Right lobe of liver (tissue), 6 donors: Measurements from ENCODE around the gene WFDC1. TPM values are rescaled to one million over a fixed set of nuclear protein-coding genes. Genes with fewer than 3 reads are reported as not detected.

Experiments
- ATAC-seq, 4 donors: fragments of 200-7000 bp; cut with Tn5 transposase; one replicate each; pipeline ENCODE4 v1.9.1; 2020; ENCODE audit warnings: mild to moderate bottlenecking in 4 of 4, moderate library complexity in 4 of 4
- DNase-seq, 3 donors: peaks; one replicate each; pipeline ENCODE4 v3.0.0-alpha.2; 2020
- H3K27ac ChIP-seq, 3 donors: fragments of 200-600 bp; one replicate each; pipeline ENCODE4 v1.8.0; 2022
- H3K27me3 ChIP-seq, 2 donors: fragments of 200-600 bp; one replicate each; pipeline ENCODE4 v1.8.0; 2022
- H3K36me3 ChIP-seq, 4 donors: fragments of 200-600 bp; sonication (generic) in 1 of 4; one replicate each; pipeline versions ENCODE4 v1.5.1 to v1.8.0; 2017 to 2022; ENCODE audit warnings: control low read depth in 1 of 4
- H3K4me1 ChIP-seq, 4 donors: fragments of 200-600 bp; sonication (generic) in 1 of 4; one replicate each; pipeline versions ENCODE4 v1.5.1 to v1.8.0; 2017 to 2022; ENCODE audit warnings: control low read depth in 1 of 4
- H3K4me3 ChIP-seq, 3 donors: fragments of 200-600 bp; one replicate each; pipeline ENCODE4 v1.8.0; 2022
- H3K9me3 ChIP-seq, 4 donors: fragments of 200-600 bp; sonication (generic) in 1 of 4; one replicate each; pipeline versions ENCODE4 v1.5.1 to v1.8.0; 2017 to 2022; ENCODE audit warnings: control low read depth in 1 of 4
- POLR2A ChIP-seq: fragments of 450-650 bp; IDR thresholded peaks from one replicate; pipeline ENCODE4 v1.6.1; 2017; ENCODE audit warnings: antibody characterized with exemption, mild to moderate bottlenecking
- WGBS: methylation state at CpG from one replicate; pipeline ENCODE4 v1.1.6; 2018; ENCODE audit warnings: low coverage, low lambda C conversion rate; ENCODE audit not compliant: insufficient coverage; ENCODE audit errors: missing lambda C conversion rate; 5-methylcytosine and 5-hydroxymethylcytosine counted together
- intact Hi-C, 2 donors: fragments of 100-400 bp; cut with DNase I; formaldehyde crosslinking; loops; one replicate each; pipeline versions ENCODE4 v1.11.2 to v1.14.1; 2022
- total RNA-seq, 6 experiments: library from RNA; depleted of rRNA in 2 of 6; stranded (reverse); fragments of >200 nt in 2 of 6; fragmentation: NEBNext Ultra II Directional in 3 of 6; extraction: Animal tissue kit (Norgen Biotek cat#: 25700) in 3 of 6; gene quantifications; one replicate each; pipeline versions ENCODE4 v1.1.0 to v1.2.4, GENCODE V29; 2016 to 2023
- TF ChIP-seq, protein P1 (sequence below), 4 donors: fragments of 200-600 bp in 3 of 4; fragments of 450-650 bp in 1 of 4; IDR thresholded peaks; one replicate each; pipeline versions ENCODE4 v1.5.1 to v1.8.0; 2016 to 2022; ENCODE audit warnings: antibody characterized with exemption in 4 of 4, mild to moderate bottlenecking in 2 of 4
- donor health status: DM: no; HTN: yes; CAD: no.
- donor health status: DM: no; HTN: no; CAD: no.
- donor health status: DM: no; HTN: no; CAD: no.
- donor health status: DM: no; HTN: yes; CAD: no.
- donor health status: DM: no; HTN: yes; CAD: no.

WFDC1 gene
- total RNA-seq, 6 experiments from 2014 or later, result 0.64 to 5.0 (median 2.3) TPM

DNA sequence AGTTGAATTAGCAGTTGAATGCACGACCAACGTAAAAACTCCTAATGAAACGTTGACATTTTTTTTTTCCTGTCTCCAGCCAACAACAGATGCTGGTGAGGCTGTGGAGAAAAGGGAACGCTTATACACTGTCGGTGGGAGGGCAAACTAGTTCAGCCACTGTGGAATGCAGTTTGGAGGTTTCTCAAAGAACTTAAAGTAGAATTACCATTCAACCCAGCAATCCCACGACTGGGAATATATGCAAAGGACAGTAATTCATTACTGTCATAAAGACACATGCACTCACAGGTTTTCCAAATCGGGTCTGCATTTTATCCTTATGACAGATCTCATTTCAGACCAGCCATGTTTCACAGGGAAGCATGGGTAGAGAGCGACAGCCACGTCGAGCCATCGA, 3.5 kb upstream of the WFDC1 start:
- no peak overlapping the region for H3K4me3 ChIP-seq
- no peaks in the 10 kb centered on the region for H3K27me3 ChIP-seq
- H3K4me1 ChIP-seq, result no peaks in the 10 kb centered on the region
- H3K27ac ChIP-seq, result no peak overlapping the region
- DNase-seq (no peak), ATAC-seq (no peak)
- no peaks in the 10 kb centered on the region for H3K9me3 ChIP-seq
- no peak for TF ChIP-seq POLR2A
- TF ChIP-seq, protein P1, sequence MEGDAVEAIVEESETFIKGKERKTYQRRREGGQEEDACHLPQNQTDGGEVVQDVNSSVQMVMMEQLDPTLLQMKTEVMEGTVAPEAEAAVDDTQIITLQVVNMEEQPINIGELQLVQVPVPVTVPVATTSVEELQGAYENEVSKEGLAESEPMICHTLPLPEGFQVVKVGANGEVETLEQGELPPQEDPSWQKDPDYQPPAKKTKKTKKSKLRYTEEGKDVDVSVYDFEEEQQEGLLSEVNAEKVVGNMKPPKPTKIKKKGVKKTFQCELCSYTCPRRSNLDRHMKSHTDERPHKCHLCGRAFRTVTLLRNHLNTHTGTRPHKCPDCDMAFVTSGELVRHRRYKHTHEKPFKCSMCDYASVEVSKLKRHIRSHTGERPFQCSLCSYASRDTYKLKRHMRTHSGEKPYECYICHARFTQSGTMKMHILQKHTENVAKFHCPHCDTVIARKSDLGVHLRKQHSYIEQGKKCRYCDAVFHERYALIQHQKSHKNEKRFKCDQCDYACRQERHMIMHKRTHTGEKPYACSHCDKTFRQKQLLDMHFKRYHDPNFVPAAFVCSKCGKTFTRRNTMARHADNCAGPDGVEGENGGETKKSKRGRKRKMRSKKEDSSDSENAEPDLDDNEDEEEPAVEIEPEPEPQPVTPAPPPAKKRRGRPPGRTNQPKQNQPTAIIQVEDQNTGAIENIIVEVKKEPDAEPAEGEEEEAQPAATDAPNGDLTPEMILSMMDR (IDR thresholded peaks at IDR 0.05), result no peak
- 59% methylated on average over 9 of the region's 11 CpGs for WGBS
- intact Hi-C loops, result no loop called here
- no peaks in the 10 kb centered on the region for H3K36me3 ChIP-seq

- TF ChIP-seq, protein P1 (IDR thresholded peaks at IDR 0.05), result no peak
- no peak for TF ChIP-seq POLR2A
- Histone ChIP-seq H3K27ac (no peak overlapping the region), H3K36me3 (no peaks in the 10 kb centered on the region), H3K4me3 (no peak overlapping the region), H3K9me3 (no peaks in the 10 kb centered on the region), H3K4me1 (no peaks in the 10 kb centered on the region), H3K27me3 (no peaks in the 10 kb centered on the region)
- no peak for ATAC-seq
- WGBS, result 55% methylated on average over 6 of the region's 10 CpGs
- no peak for DNase-seq
- intact Hi-C loops, result no loop called here
Observed at GRCh38 chr16:84292011-84292410, 2.7 kb upstream of the WFDC1 start.

GRCh38 chr16:84293406-84293805, 1.3 kb upstream of the WFDC1 start:
- TF ChIP-seq POLR2A, result no peak
- TF ChIP-seq, protein P1 (IDR thresholded peaks at IDR 0.05), result no peak
- no peak for DNase-seq
- 100% methylated on average over 1 of the region's 5 CpGs for WGBS

DNA sequence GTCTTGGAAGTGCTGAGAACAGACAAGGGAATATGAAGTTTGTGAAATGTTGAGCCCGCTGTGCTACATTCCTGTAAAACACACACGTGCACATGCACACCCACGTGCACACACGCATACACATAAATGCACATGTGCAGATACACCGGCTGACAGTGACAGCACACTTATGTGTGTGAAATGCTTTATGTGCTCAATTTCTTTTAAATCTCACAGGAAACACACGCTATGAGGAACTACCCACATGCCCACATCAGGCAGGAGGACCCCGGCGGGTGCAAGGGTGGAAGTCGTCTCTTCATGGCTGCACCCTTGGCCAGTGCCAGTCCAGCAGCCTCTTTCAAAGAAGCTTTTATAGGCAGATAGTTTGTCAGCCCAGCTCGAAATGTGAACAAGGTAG, 561 bp upstream of the WFDC1 start:
- Histone ChIP-seq H3K4me3 (no peak overlapping the region), H3K27me3 (no peaks in the 10 kb centered on the region), H3K4me1 (no peaks in the 10 kb centered on the region), H3K9me3 (no peaks in the 10 kb centered on the region), H3K27ac (no peak overlapping the region), H3K36me3 (no peaks in the 10 kb centered on the region)
- ATAC-seq, result no peak
- no peak for DNase-seq
- WGBS, result 37% methylated on average over 8 of the region's 10 CpGs
- TF ChIP-seq, protein P1 (IDR thresholded peaks at IDR 0.05), result no peak
- TF ChIP-seq POLR2A, result no peak
- intact Hi-C loops, result no loop called here

More at GRCh38 chr16:84293406-84293805, 1.3 kb upstream of the WFDC1 start:
- Histone ChIP-seq H3K27ac (no peak overlapping the region), H3K9me3 (no peaks in the 10 kb centered on the region), H3K36me3 (no peaks in the 10 kb centered on the region), H3K27me3 (no peaks in the 10 kb centered on the region), H3K4me1 (no peaks in the 10 kb centered on the region), H3K4me3 (no peak overlapping the region)
- ATAC-seq, result no peak
- intact Hi-C loops, result no loop called here
